ENCODE measurements around the gene FAM89A.
"Not testable (repeated sequence)": the region's sequence is repeated elsewhere in the genome, so short reads cannot be mapped to it uniquely, and the experiment has no call there.

The FAM89A gene

GRCh38 chr1:231036416-231036815 lies 3.6 kb downstream of the FAM89A start:
- H3K36me3 ChIP-seq (ENCODE audit: control insufficient read depth, insufficient read depth, low read length): no peaks in the 10 kb centered on the region
- H3K4me2 ChIP-seq (ENCODE audit: low read length): no peak overlapping the region
- no peaks in the 10 kb centered on the region for H3K79me2 ChIP-seq
- H3K4me1 ChIP-seq: no peaks in the 10 kb centered on the region
- H3K4me3 ChIP-seq (ENCODE audit: low read depth, low read length): no peak overlapping the region
- no peak overlapping the region for H3K27ac ChIP-seq
- H3K27me3 ChIP-seq (ENCODE audit: control insufficient read depth, insufficient read depth, low read length): no peaks in the 10 kb centered on the region
- no peaks in the 10 kb centered on the region for H3K9me3 ChIP-seq (ENCODE audit: control insufficient read depth, low read length)
- no peak overlapping the region for H2AFZ ChIP-seq
- H3K9ac ChIP-seq: no peak overlapping the region
- TF ChIP-seq CTCF (IDR thresholded peaks at IDR 0.05): no peak

- Histone ChIP-seq H3K27ac (no peak overlapping the region), H3K4me1 (no peaks in the 10 kb centered on the region)
Observed at GRCh38 chr1:231035799-231036198, 4.3 kb downstream of the FAM89A start.

GRCh38 chr1:231032963-231033362 lies 7.1 kb downstream of the FAM89A start:
- Histone ChIP-seq H3K9ac (no peak overlapping the region), H3K27me3 (ENCODE audit: control insufficient read depth, insufficient read depth, low read length) (no peaks in the 10 kb centered on the region), H3K4me3 (ENCODE audit: low read depth, low read length) (no peak overlapping the region), H3K9me3 (ENCODE audit: control insufficient read depth, low read length) (no peaks in the 10 kb centered on the region), H2AFZ (no peak overlapping the region), H3K36me3 (ENCODE audit: control insufficient read depth, insufficient read depth, low read length) (no peaks in the 10 kb centered on the region), H3K27ac (no peak overlapping the region), H3K4me2 (ENCODE audit: low read length) (no peak overlapping the region), H3K79me2 (no peaks in the 10 kb centered on the region), H3K4me1 (no peaks in the 10 kb centered on the region)
- TF ChIP-seq CTCF (IDR thresholded peaks at IDR 0.05): no peak

More at GRCh38 chr1:231035799-231036198, 4.3 kb downstream of the FAM89A start:
- Histone ChIP-seq H3K36me3 (ENCODE audit: control insufficient read depth, insufficient read depth, low read length) (no peaks in the 10 kb centered on the region), H3K4me3 (ENCODE audit: low read depth, low read length) (no peak overlapping the region), H3K4me2 (ENCODE audit: low read length) (no peak overlapping the region), H3K79me2 (no peaks in the 10 kb centered on the region), H3K9me3 (ENCODE audit: control insufficient read depth, low read length) (no peaks in the 10 kb centered on the region), H3K9ac (no peak overlapping the region), H2AFZ (no peak overlapping the region), H3K27me3 (ENCODE audit: control insufficient read depth, insufficient read depth, low read length) (no peaks in the 10 kb centered on the region)
- no peak for TF ChIP-seq CTCF (IDR thresholded peaks at IDR 0.05)

GRCh38 chr1:231029841-231030240 lies 10.2 kb downstream of the FAM89A start:
- Histone ChIP-seq H2AFZ (no peak overlapping the region), H3K4me1 (no peaks in the 10 kb centered on the region), H3K9me3 (ENCODE audit: control insufficient read depth, low read length) (no peaks in the 10 kb centered on the region), H3K27me3 (ENCODE audit: control insufficient read depth, insufficient read depth, low read length) (no peaks in the 10 kb centered on the region), H3K4me2 (ENCODE audit: low read length) (no peak overlapping the region), H3K36me3 (ENCODE audit: control insufficient read depth, insufficient read depth, low read length) (no peaks in the 10 kb centered on the region), H3K9ac (no peak overlapping the region), H3K4me3 (ENCODE audit: low read depth, low read length) (no peak overlapping the region), H3K27ac (no peak overlapping the region), H3K79me2 (no peaks in the 10 kb centered on the region)
- TF ChIP-seq CTCF (IDR thresholded peaks at IDR 0.05): no peak

GRCh38 chr1:231029247-231029646 lies 10.8 kb downstream of the FAM89A start:
- H3K4me2 ChIP-seq (ENCODE audit: low read length); H2AFZ ChIP-seq; H3K27ac ChIP-seq; H3K36me3 ChIP-seq (ENCODE audit: control insufficient read depth, insufficient read depth, low read length); H3K9ac ChIP-seq; H3K4me3 ChIP-seq (ENCODE audit: low read depth, low read length); H3K9me3 ChIP-seq (ENCODE audit: control insufficient read depth, low read length); H3K79me2 ChIP-seq; H3K4me1 ChIP-seq; H3K27me3 ChIP-seq (ENCODE audit: control insufficient read depth, insufficient read depth, low read length): not testable (repeated sequence)

Data from parathyroid adenoma (tissue), 2 donors.